Trophoblast cell (in vitro differentiated cells and primary cell): ENCODE data around the gene MKLN1.
"Not testable (repeated sequence)": the region's sequence is repeated elsewhere in the genome, so short reads cannot be mapped to it uniquely, and the experiment has no call there.

ENCODE experiments used
- DNase-seq, 2 donors: peaks; one replicate each; pipeline ENCODE4 v3.0.0-alpha.2; 2016
- H2AFZ ChIP-seq: 2 replicates; pipeline ENCODE4 v1.6.1; 2013; ENCODE audit warnings: low read length, moderate library complexity, mild to moderate bottlenecking; ENCODE audit not compliant: insufficient read depth, poor library complexity
- H2AK5ac ChIP-seq: 2 replicates; pipeline ENCODE4 v1.6.1; 2013; ENCODE audit warnings: mild to moderate bottlenecking, low read length
- H2BK120ac ChIP-seq: 2 replicates; pipeline ENCODE4 v1.6.1; 2013; ENCODE audit warnings: low read length, mild to moderate bottlenecking, moderate library complexity; ENCODE audit not compliant: insufficient read depth, poor library complexity
- H2BK12ac ChIP-seq: 2 replicates; pipeline ENCODE4 v1.6.1; 2013; ENCODE audit warnings: mild to moderate bottlenecking, low read length, moderate library complexity
- H2BK5ac ChIP-seq: 2 replicates; pipeline ENCODE4 v1.6.1; 2013; ENCODE audit warnings: low read length, low read depth, moderate library complexity, mild to moderate bottlenecking; ENCODE audit not compliant: poor library complexity
- H3K14ac ChIP-seq: 2 replicates; pipeline ENCODE4 v1.6.1; 2013; ENCODE audit warnings: mild to moderate bottlenecking, low read length
- H3K18ac ChIP-seq: 2 replicates; pipeline ENCODE4 v1.6.1; 2013; ENCODE audit warnings: mild to moderate bottlenecking, low read length
- H3K23ac ChIP-seq: 2 replicates; pipeline ENCODE4 v1.6.1; 2013; ENCODE audit warnings: low read length
- H3K27ac ChIP-seq: 2 replicates; pipeline ENCODE4 v1.5.1; 2013; ENCODE audit warnings: low read depth, mild to moderate bottlenecking, inconsistent platforms, low read length, moderate library complexity
- H3K27me3 ChIP-seq: 2 replicates; pipeline ENCODE4 v1.6.1; 2013; ENCODE audit warnings: inconsistent platforms, mild to moderate bottlenecking, low read length, moderate library complexity; ENCODE audit not compliant: insufficient read depth
- H3K36me3 ChIP-seq, 2 experiments: 1 replicate in 1 of 2; 2 replicates in 1 of 2; pipeline ENCODE4 v1.6.1; 2013; ENCODE audit warnings: low read length in 2 of 2, mild to moderate bottlenecking in 2 of 2, moderate library complexity in 1 of 2; ENCODE audit not compliant: insufficient read depth in 2 of 2, control insufficient read depth in 1 of 2
- H3K4ac ChIP-seq: 2 replicates; pipeline ENCODE4 v1.6.1; 2013; ENCODE audit warnings: low read depth, mild to moderate bottlenecking, low read length, moderate library complexity
- H3K4me1 ChIP-seq, 2 experiments: 1 replicate in 1 of 2; 2 replicates in 1 of 2; pipeline ENCODE4 v1.6.1; 2013; ENCODE audit warnings: low read length in 2 of 2, mild to moderate bottlenecking in 2 of 2, moderate library complexity in 1 of 2; ENCODE audit not compliant: insufficient read depth in 2 of 2, control insufficient read depth in 1 of 2
- H3K4me2 ChIP-seq: 2 replicates; pipeline ENCODE4 v1.6.1; 2013; ENCODE audit warnings: inconsistent platforms, mild to moderate bottlenecking, low read length, moderate library complexity
- H3K4me3 ChIP-seq: 2 replicates; pipeline ENCODE4 v1.5.1; 2013; ENCODE audit warnings: mild to moderate bottlenecking, low read depth, low read length, inconsistent platforms
- H3K79me1 ChIP-seq: one replicate; pipeline ENCODE4 v1.6.1; 2013; ENCODE audit warnings: low read length
- H3K79me2 ChIP-seq: 2 replicates; pipeline ENCODE4 v1.6.1; 2013; ENCODE audit warnings: low read length, mild to moderate bottlenecking; ENCODE audit not compliant: control insufficient read depth, insufficient read depth, poor library complexity
- H3K9ac ChIP-seq: 2 replicates; pipeline ENCODE4 v1.6.1; 2013; ENCODE audit warnings: mild to moderate bottlenecking, low read length
- H3K9me3 ChIP-seq: 2 replicates; pipeline ENCODE4 v1.6.1; 2013; ENCODE audit warnings: low read depth, mild to moderate bottlenecking, control low read depth, inconsistent platforms, low read length; ENCODE audit not compliant: insufficient read depth
- H4K12ac ChIP-seq: 2 replicates; pipeline ENCODE4 v1.6.1; 2013; ENCODE audit warnings: low read depth, mild to moderate bottlenecking, low read length, moderate library complexity
- H4K8ac ChIP-seq: 2 replicates; pipeline ENCODE4 v1.6.1; 2013; ENCODE audit warnings: low read depth, mild to moderate bottlenecking, low read length, moderate library complexity
- H4K91ac ChIP-seq: one replicate; pipeline ENCODE4 v1.6.1; 2013; ENCODE audit warnings: low read depth, mild to moderate bottlenecking, low read length, moderate library complexity
- WGBS: extraction: QIAGEN DNeasy Blood & Tissue Kit; methylation state at CpG from one replicate; pipeline ENCODE4 v1.1.7; 2013; ENCODE audit warnings: missing lambda C conversion rate; ENCODE audit not compliant: insufficient read length, insufficient coverage; ENCODE audit errors: extremely low coverage; 5-methylcytosine and 5-hydroxymethylcytosine counted together

MKLN1 gene

DNA sequence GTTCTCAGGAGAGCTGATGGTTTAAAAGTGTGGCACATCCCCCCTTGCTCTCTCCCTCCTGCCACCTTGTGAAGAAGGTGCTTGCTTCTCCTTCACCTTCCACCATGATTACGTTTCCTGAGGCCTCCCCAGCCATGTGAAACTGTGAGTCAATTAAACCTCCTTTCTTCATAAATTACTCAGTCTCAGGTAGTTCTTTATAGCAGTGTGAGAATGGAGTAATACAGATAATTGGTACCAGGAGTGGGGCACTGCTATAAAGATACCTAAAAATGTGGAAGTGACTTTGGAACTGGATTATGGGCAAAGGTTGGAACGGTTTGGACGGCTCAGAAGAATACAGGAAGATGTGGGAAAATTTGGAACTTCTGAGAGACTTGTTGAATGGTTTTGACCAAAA, 21.6 kb upstream of the MKLN1 start:
- not testable (repeated sequence) for H3K4ac ChIP-seq, H3K23ac ChIP-seq, H2AFZ ChIP-seq, H3K79me1 ChIP-seq, H4K12ac ChIP-seq, H3K4me2 ChIP-seq, DNase-seq, H2AK5ac ChIP-seq, H3K9me3 ChIP-seq, H3K27me3 ChIP-seq, H3K4me1 ChIP-seq, H3K27ac ChIP-seq, H3K9ac ChIP-seq, H2BK12ac ChIP-seq, H3K18ac ChIP-seq, H3K79me2 ChIP-seq, H3K14ac ChIP-seq, H2BK5ac ChIP-seq, H4K8ac ChIP-seq, H3K36me3 ChIP-seq, H3K4me3 ChIP-seq, H4K91ac ChIP-seq, H2BK120ac ChIP-seq
- WGBS, result no CpG with 5 or more reads among the region's 3 CpGs

DNA sequence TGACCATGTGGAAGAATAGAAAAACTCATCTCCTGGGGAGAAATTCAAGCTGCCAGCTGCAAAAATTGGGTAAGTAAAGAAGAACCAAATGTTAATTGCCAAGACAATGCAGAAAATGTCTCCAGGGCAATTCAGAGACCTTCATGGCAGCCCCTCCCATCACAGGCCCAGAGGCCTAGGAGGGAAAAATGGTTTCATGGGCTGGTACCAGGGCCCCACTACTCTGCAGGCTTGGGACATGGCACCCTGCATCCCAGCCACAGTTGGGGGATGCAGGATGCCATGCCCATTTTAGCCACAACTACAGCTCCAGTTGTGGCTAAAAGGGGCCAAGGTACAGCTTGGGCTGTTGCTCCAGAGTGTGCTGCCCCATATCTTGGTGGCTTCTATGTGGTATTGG, 20.9 kb upstream of the MKLN1 start:
- Histone ChIP-seq H3K36me3 (no peaks in the 10 kb centered on the region), H2AFZ (no peak overlapping the region), H3K27me3 (no peaks in the 10 kb centered on the region), H2BK5ac (no peak overlapping the region), H3K27ac (no peak overlapping the region), H3K9ac (no peak overlapping the region), H3K4me2 (no peak overlapping the region), H3K79me2 (no peaks in the 10 kb centered on the region), H3K9me3 (peaks cover 6% of the 10 kb centered on the region), H4K8ac (no peak overlapping the region), H3K14ac (no peak overlapping the region), H4K91ac (no peak overlapping the region), H4K12ac (no peak overlapping the region), H3K4me3 (no peak overlapping the region), H3K23ac (no peak overlapping the region), H3K4ac (no peak overlapping the region), H2BK120ac (no peak overlapping the region), H3K79me1 (no peaks in the 10 kb centered on the region), H3K18ac (no peak overlapping the region), H2AK5ac (no peak overlapping the region), H2BK12ac (no peak overlapping the region), H3K4me1 (no peaks in the 10 kb centered on the region)
- DNase-seq, result no peak

DNA sequence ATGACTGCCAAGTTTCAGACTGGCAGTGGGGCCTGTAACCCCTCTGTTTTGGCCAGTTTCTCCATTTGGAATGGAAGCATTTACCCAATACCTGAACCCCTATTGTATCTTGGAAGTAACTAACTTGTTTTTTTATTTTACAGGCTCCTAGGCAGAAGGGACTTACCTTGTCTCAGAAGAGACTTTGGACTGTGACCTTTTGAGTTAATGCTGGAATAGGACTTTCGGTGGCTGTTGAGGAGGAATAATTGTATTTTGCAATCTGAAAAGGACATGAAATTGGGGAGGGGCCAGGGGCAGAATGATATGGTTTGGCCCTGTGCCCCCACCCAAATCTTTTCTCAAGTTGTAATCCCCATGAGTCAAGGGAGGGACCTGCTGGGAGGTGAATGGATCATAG, 20.0 kb upstream of the MKLN1 start:
- Histone ChIP-seq H3K9ac (no peak overlapping the region), H3K79me2 (no peaks in the 10 kb centered on the region), H3K27ac (no peak overlapping the region), H3K4ac (no peak overlapping the region), H3K79me1 (no peaks in the 10 kb centered on the region), H2AK5ac (no peak overlapping the region), H3K18ac (no peak overlapping the region), H3K14ac (no peak overlapping the region), H4K12ac (no peak overlapping the region), H3K27me3 (no peaks in the 10 kb centered on the region), H3K9me3 (peaks cover 6% of the 10 kb centered on the region), H3K36me3 (no peaks in the 10 kb centered on the region), H2AFZ (no peak overlapping the region), H3K4me1 (no peaks in the 10 kb centered on the region), H2BK12ac (no peak overlapping the region), H4K8ac (no peak overlapping the region), H3K4me2 (no peak overlapping the region), H3K4me3 (no peak overlapping the region), H2BK5ac (no peak overlapping the region), H4K91ac (no peak overlapping the region), H2BK120ac (no peak overlapping the region), H3K23ac (no peak overlapping the region)
- no peak for DNase-seq
- WGBS, result no CpG with 5 or more reads among the region's 1 CpG

DNA sequence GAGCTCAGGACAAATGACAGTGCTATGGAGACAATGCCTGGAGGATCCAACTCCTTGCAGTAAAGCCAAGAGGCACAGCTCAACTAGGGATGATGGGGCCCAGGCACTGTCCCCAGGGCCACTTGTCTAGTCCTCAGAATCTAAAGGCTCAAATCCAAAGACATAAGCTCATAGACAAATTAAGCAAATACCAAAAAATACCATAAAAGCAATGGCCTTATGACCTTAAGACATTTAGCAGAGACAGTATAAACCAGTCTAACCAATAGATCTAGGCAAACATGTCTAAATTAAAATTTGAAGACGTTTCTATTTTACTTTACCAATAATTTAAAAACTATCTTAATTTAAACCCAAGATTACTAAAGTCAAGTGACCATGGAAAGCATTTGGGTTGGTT, 14.8 kb upstream of the MKLN1 start:
- Histone ChIP-seq H3K4me3 (no peak overlapping the region), H3K4me2 (no peak overlapping the region), H3K18ac (no peak overlapping the region), H3K79me1 (no peaks in the 10 kb centered on the region), H2AFZ (no peak overlapping the region), H3K9me3 (no peaks in the 10 kb centered on the region), H3K27ac (no peak overlapping the region), H2BK120ac (no peak overlapping the region), H3K4ac (no peak overlapping the region), H3K4me1 (no peaks in the 10 kb centered on the region), H4K8ac (no peak overlapping the region), H3K9ac (no peak overlapping the region), H3K23ac (no peak overlapping the region), H2BK5ac (no peak overlapping the region), H3K27me3 (no peaks in the 10 kb centered on the region), H4K91ac (no peak overlapping the region), H3K14ac (no peak overlapping the region), H3K36me3 (no peaks in the 10 kb centered on the region), H2AK5ac (no peak overlapping the region), H2BK12ac (no peak overlapping the region), H3K79me2 (no peaks in the 10 kb centered on the region), H4K12ac (no peak overlapping the region)
- WGBS, result no CpG with 5 or more reads among the region's 1 CpG
- DNase-seq, result no peak

DNA sequence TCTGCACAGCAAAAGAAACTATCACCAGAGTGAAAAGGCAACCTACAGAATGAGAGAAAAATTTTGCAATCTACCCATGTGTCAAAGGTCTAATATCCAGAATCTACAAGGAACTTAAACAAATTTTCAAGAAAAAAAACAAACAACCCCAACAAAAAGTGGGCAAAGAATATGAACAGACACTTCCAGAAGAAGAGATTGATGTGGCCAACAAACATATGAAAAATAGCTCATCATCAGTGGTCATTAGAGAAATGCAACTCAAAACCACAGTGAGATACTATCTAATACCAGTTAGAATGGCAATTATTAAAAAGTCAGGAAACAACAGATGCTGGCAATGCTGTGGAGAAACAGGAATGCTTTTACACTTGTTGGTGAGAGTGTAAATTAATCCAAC, 7.1 kb upstream of the MKLN1 start:
- no peak overlapping the region for H3K4ac ChIP-seq
- no peak overlapping the region for H3K18ac ChIP-seq
- no peak overlapping the region for H3K23ac ChIP-seq
- H3K14ac ChIP-seq, result no peak overlapping the region
- no peak overlapping the region for H2BK120ac ChIP-seq
- no peak for DNase-seq
- H3K79me2 ChIP-seq, result no peaks in the 10 kb centered on the region
- H3K4me3 ChIP-seq, result no peak overlapping the region
- no peaks in the 10 kb centered on the region for H3K79me1 ChIP-seq
- H2BK5ac ChIP-seq, result no peak overlapping the region
- no peaks in the 10 kb centered on the region for H3K36me3 ChIP-seq
- no peak overlapping the region for H4K8ac ChIP-seq
- no peaks in the 10 kb centered on the region for H3K9me3 ChIP-seq
- H3K4me1 ChIP-seq, result no peaks in the 10 kb centered on the region
- H2BK12ac ChIP-seq, result no peak overlapping the region
- H4K12ac ChIP-seq, result no peak overlapping the region
- H3K4me2 ChIP-seq, result no peak overlapping the region
- no peak overlapping the region for H2AK5ac ChIP-seq
- H4K91ac ChIP-seq, result no peak overlapping the region
- no peak overlapping the region for H3K27ac ChIP-seq
- H3K27me3 ChIP-seq, result no peaks in the 10 kb centered on the region
- H3K9ac ChIP-seq, result no peak overlapping the region
- H2AFZ ChIP-seq, result no peak overlapping the region
